ENCODE measurements around the gene RAVER2.
"Not testable (repeated sequence)": the region's sequence is repeated elsewhere in the genome, so short reads cannot be mapped to it uniquely, and the experiment has no call there.

DNA sequence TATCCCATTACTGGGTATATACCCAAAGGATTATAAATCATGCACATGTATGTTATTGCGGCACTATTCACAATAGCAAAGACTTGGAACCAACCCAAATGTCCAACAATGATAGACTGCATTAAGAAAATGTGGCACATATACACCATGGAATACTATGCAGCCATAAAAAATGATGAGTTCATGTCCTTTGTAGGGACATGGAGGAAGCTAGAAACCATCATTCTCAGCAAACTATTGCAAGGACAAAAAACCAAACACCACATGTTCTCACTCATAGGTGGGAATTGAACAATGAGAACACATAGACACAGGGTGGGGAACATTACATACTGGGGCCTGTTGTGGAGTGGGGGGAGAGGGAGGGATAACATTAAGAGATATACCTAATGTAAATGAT, 4.2 kb upstream of the RAVER2 start:
- not testable (repeated sequence) for TF ChIP-seq EZH2 (IDR thresholded peaks at IDR 0.05; ENCODE audit: insufficient read depth, poor library complexity, severe bottlenecking); EZH2phosphoT487 (IDR thresholded peaks at IDR 0.05; ENCODE audit: insufficient read depth, low read depth)

Measured in GM23248 (cell line).